ENCODE data around the gene RNF182.
"Not testable (repeated sequence)": the region's sequence is repeated elsewhere in the genome, so short reads cannot be mapped to it uniquely, and the experiment has no call there.

Gene RNF182

GRCh38 chr6:13924949-13925881, at the start of gene RNF182:
Gene RNF182, plus strand, starts transcription at chr6:13924952. Its CDS starts 52,168 bp downstream, at chr6:13977120.
- no peak for DNase-seq

- no peak for DNase-seq
These were observed 47.7 kb upstream of the RNF182 start for GRCh38 chr6:13877051-13877450.

- not testable (repeated sequence) for DNase-seq
These were observed 44.6 kb upstream of the RNF182 start for GRCh38 chr6:13880061-13880663.

GRCh38 chr6:13881621-13882165, 43.1 kb upstream of the RNF182 start:
- no peak for DNase-seq

GRCh38 chr6:13883966-13884365, 40.8 kb upstream of the RNF182 start:
- DNase-seq, result no peak

GRCh38 chr6:13884397-13884796, 40.4 kb upstream of the RNF182 start:
- DNase-seq, result no peak

GRCh38 chr6:13885601-13886000, 39.2 kb upstream of the RNF182 start:
- DNase-seq, result no peak

GRCh38 chr6:13886949-13887348, 37.8 kb upstream of the RNF182 start:
- DNase-seq, result no peak

- DNase-seq, result no peak
These were observed 32.6 kb upstream of the RNF182 start for GRCh38 chr6:13892017-13892645.

GRCh38 chr6:13902922-13903321, 21.8 kb upstream of the RNF182 start:
- no peak for DNase-seq

GRCh38 chr6:13903364-13903763, 21.4 kb upstream of the RNF182 start:
- DNase-seq, result no peak

- no peak for DNase-seq
These were observed 17.8 kb upstream of the RNF182 start for GRCh38 chr6:13907001-13907350.

GRCh38 chr6:13907614-13908215, 17.0 kb upstream of the RNF182 start:
- DNase-seq, result no peak

GRCh38 chr6:13908955-13909381, 15.8 kb upstream of the RNF182 start:
- no peak for DNase-seq

GRCh38 chr6:13910443-13910842, 14.3 kb upstream of the RNF182 start:
- no peak for DNase-seq

GRCh38 chr6:13911337-13911736, 13.4 kb upstream of the RNF182 start:
- DNase-seq, result no peak

GRCh38 chr6:13913226-13914001, 11.3 kb upstream of the RNF182 start:
- DNase-seq, result no peak

GRCh38 chr6:13914351-13914750, 10.4 kb upstream of the RNF182 start:
- DNase-seq, result no peak

- no peak for DNase-seq
These were observed 9.1 kb upstream of the RNF182 start for GRCh38 chr6:13915561-13916229.

GRCh38 chr6:13916230-13916944, 8.4 kb upstream of the RNF182 start:
- DNase-seq, result no peak

GRCh38 chr6:13917141-13917540, 7.6 kb upstream of the RNF182 start:
- no peak for DNase-seq

All from SHP77 treated with DMSO at 0.1 percent for 48 hours (cell line).